Fibroblast of villous mesenchyme (primary cell): ENCODE measurements around the gene ITM2B. TPM values are rescaled to one million over a fixed set of nuclear protein-coding genes. Genes with fewer than 3 reads are reported as not detected.

Source experiments
- DNase-seq: peaks from one replicate; pipeline ENCODE4 v3.0.0-alpha.2; 2010; ENCODE audit warnings: low read depth
- H3K4me3 ChIP-seq: 2 replicates; pipeline ENCODE4 v1.5.1; 2011; ENCODE audit warnings: low read depth, mild to moderate bottlenecking, low read length
- total RNA-seq: library from RNA; depleted of rRNA; stranded (reverse); fragments of >200 nt; gene quantifications from 2 replicates; pipeline ENCODE4 v1.2.3, GENCODE V29; 2012
- TF ChIP-seq, protein P1 (sequence below): IDR thresholded peaks from 2 replicates; pipeline ENCODE4 v1.5.1; 2012; ENCODE audit warnings: low read depth, mild to moderate bottlenecking, low read length; ENCODE audit not compliant: insufficient read depth

The ITM2B gene
- total RNA-seq, 1 donor, result 112 TPM

GRCh38 chr13:48222358-48223301 is 10.4 kb upstream of the ITM2B start:
- TF ChIP-seq, protein P1, sequence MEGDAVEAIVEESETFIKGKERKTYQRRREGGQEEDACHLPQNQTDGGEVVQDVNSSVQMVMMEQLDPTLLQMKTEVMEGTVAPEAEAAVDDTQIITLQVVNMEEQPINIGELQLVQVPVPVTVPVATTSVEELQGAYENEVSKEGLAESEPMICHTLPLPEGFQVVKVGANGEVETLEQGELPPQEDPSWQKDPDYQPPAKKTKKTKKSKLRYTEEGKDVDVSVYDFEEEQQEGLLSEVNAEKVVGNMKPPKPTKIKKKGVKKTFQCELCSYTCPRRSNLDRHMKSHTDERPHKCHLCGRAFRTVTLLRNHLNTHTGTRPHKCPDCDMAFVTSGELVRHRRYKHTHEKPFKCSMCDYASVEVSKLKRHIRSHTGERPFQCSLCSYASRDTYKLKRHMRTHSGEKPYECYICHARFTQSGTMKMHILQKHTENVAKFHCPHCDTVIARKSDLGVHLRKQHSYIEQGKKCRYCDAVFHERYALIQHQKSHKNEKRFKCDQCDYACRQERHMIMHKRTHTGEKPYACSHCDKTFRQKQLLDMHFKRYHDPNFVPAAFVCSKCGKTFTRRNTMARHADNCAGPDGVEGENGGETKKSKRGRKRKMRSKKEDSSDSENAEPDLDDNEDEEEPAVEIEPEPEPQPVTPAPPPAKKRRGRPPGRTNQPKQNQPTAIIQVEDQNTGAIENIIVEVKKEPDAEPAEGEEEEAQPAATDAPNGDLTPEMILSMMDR, result no peak
- DNase-seq, result peak; percentile 89
- peak overlapping the region; percentile 56 for H3K4me3 ChIP-seq

DNA sequence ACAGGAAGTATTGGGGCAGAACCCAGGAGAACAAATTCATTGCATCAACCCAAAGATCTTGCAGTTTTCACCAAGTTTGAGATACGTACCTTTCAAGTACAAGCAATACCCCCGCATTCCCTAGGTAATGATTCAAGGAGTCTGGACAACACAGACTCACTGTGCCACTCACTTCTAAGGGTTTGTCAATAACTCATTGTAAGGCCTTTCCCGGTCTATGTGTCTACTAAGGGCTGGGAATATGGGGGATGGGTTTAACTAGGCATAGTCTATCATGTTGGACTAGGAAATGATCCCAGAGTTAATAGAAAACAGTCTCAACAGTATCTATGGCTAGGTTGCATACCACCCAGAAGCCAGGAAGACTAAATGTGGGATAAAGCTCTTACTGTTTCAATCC is 8.3 kb upstream of the ITM2B start:
- TF ChIP-seq, protein P1, result no peak
- no peak for DNase-seq
- no peak overlapping the region for H3K4me3 ChIP-seq

- DNase-seq, result no peak
- TF ChIP-seq, protein P1, result no peak
- H3K4me3 ChIP-seq, result no peak overlapping the region
Measured at GRCh38 chr13:48230541-48230940, 2.5 kb upstream of the ITM2B start.

- H3K4me3 ChIP-seq, result no peak overlapping the region
- peak; percentile 86 for DNase-seq
- TF ChIP-seq, protein P1, result no peak
Measured at GRCh38 chr13:48231080-48231479, 1.9 kb upstream of the ITM2B start.

- no peak for DNase-seq
- TF ChIP-seq, protein P1, result no peak
Measured at GRCh38 chr13:48231933-48232332, 1.1 kb upstream of the ITM2B start.

DNA sequence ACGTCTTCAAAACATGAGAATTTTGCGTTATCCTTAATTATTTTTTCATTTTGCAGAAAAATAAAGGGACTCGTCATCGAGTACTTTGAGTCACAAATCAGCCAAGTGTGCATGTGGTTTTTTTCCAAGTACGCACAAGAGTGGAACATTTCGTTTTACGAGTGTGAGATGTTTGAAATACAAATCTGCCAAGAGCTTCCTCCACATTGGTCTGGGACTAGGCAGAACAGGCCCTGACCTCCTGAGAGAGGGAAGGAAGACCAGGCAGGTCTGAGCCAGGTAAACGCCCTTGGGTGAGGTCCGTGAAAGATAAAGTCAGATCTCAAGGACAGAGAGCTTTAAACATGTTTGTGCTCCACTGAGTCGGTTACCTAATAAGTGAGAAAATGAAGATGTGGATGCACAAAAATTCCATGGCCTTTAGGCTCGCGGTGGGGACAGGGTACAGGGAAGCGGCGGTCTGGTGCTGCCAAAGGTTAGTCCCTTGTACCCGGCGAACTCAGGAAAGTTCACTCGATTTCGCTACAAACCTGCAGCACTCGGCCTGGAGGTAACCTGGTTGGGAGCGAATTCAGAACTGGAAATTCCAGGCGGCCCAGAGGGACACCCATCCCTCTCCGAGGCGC is 473 bp upstream of the ITM2B start:
- peak; percentile 71 for DNase-seq
- H3K4me3 ChIP-seq, result peak overlapping the region; percentile 97
- TF ChIP-seq, protein P1, result no peak

More at GRCh38 chr13:48231933-48232332, 1.1 kb upstream of the ITM2B start:
- no peak overlapping the region for H3K4me3 ChIP-seq
